Natural killer cell (primary cell): ENCODE results near the gene SKAP1. TPM values are rescaled to one million over a fixed set of nuclear protein-coding genes. Genes with fewer than 3 reads are reported as not detected.
A peak's percentile ranks its signal among the peaks of the same experiment; 100 is the strongest.
"Not testable (repeated sequence)": the region's sequence is repeated elsewhere in the genome, so short reads cannot be mapped to it uniquely, and the experiment has no call there.

ENCODE experiments used
- ATAC-seq, 3 donors: fragments of 150-1000 bp in 2 of 3; fragments of 200-7000 bp in 1 of 3; cut with Tn5 transposase; 1 replicate in 1 of 3; 2 replicates in 2 of 3; pipeline ENCODE4 v1.10.0; 2021; ENCODE audit warnings: mild to moderate bottlenecking in 2 of 3, moderate library complexity in 2 of 3
- DNase-seq, 2 donors: peaks; one replicate each; pipeline versions ENCODE4 v3.0.0 to v3.0.0-alpha.2; 2013 to 2021; ENCODE audit warnings: mixed read lengths in 1 of 2
- H3K27ac ChIP-seq: one replicate; pipeline ENCODE4 v1.5.1; 2013; ENCODE audit warnings: mild to moderate bottlenecking, low read length
- H3K27me3 ChIP-seq: one replicate; pipeline ENCODE4 v1.6.1; 2013; ENCODE audit warnings: low read length; ENCODE audit not compliant: control insufficient read depth, insufficient read depth
- H3K36me3 ChIP-seq: one replicate; pipeline ENCODE4 v1.6.1; 2013; ENCODE audit warnings: low read length; ENCODE audit not compliant: control insufficient read depth, insufficient read depth
- H3K4me1 ChIP-seq: one replicate; pipeline ENCODE4 v1.6.1; 2013; ENCODE audit warnings: low read length; ENCODE audit not compliant: control insufficient read depth, insufficient read depth
- H3K4me3 ChIP-seq: one replicate; pipeline ENCODE4 v1.5.1; 2013; ENCODE audit warnings: low read length
- H3K9me3 ChIP-seq: one replicate; pipeline ENCODE4 v1.6.1; 2013; ENCODE audit warnings: low read length; ENCODE audit not compliant: control insufficient read depth, insufficient read depth
- H3K27ac Mint-ChIP-seq, 2 donors: one replicate each; pipeline ENCODE4 v1.8.0; 2022; ENCODE audit warnings: mild to moderate bottlenecking in 2 of 2, mixed read lengths in 2 of 2, moderate library complexity in 1 of 2
- H3K27me3 Mint-ChIP-seq, 2 donors: one replicate each; pipeline ENCODE4 v1.8.0; 2022; ENCODE audit warnings: low read depth in 2 of 2, mixed read lengths in 2 of 2
- H3K36me3 Mint-ChIP-seq: one replicate; pipeline ENCODE4 v1.8.0; 2022; ENCODE audit warnings: mixed read lengths
- H3K4me1 Mint-ChIP-seq, 2 donors: one replicate each; pipeline ENCODE4 v1.8.0; 2022; ENCODE audit warnings: mixed read lengths in 2 of 2
- H3K4me3 Mint-ChIP-seq: one replicate; pipeline ENCODE4 v1.8.0; 2022; ENCODE audit warnings: mild to moderate bottlenecking, moderate library complexity, mixed read lengths
- H3K9me3 Mint-ChIP-seq, 2 donors: one replicate each; pipeline ENCODE4 v1.8.0; 2022; ENCODE audit warnings: mixed read lengths in 2 of 2
- WGBS: methylation state at CpG from one replicate; pipeline ENCODE4 v1.1.7; 2013; ENCODE audit warnings: missing lambda C conversion rate; ENCODE audit not compliant: insufficient coverage; 5-methylcytosine and 5-hydroxymethylcytosine counted together
- intact Hi-C: fragments of 100-400 bp; cut with micrococcal nuclease; formaldehyde crosslinking; loops from one replicate; pipeline ENCODE4 v1.14.2; 2022
- total RNA-seq, 4 donors: library from RNA; stranded (reverse); fragments of 120-200 nt in 1 of 4; gene quantifications; one replicate each; pipeline versions ENCODE4 v1.2.3 to v1.2.4, GENCODE V29; 2013 to 2022
- TF ChIP-seq, protein P1 (sequence below): fragments of 200-600 bp; IDR thresholded peaks from one replicate; pipeline ENCODE4 v1.8.0; 2022; ENCODE audit warnings: antibody characterized with exemption

SKAP1 gene
- total RNA-seq, 3 donors from 2014 or later (not counting 1 experiment from before 2014, with no cell fraction given), result 168 to 227 (median 190) TPM

DNA sequence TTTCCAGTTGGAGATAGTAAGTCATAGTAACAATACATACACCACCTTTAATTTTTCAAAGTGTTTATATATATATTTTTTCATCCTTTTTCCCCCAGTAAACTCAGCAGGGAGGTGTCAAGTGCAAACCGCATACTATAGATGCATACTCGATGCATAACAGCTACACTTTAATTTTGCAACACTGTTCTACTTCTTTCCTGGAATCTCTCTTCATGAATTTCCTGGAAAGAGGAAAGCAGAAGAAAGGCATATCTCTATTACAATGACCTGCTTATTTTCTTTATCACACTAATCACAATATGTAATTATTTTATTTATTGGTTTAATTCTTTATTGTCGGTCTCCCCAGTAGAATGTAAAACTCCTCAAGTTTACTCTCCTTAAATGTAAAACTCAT is 182.4 kb downstream of the SKAP1 start:
- ATAC-seq, result no peak
- no peaks in the 10 kb centered on the region for H3K36me3 Mint-ChIP-seq
- Histone ChIP-seq H3K4me1 (no peaks in the 10 kb centered on the region), H3K9me3 (no peaks in the 10 kb centered on the region), H3K36me3 (peaks cover 11% of the 10 kb centered on the region), H3K27ac (no peak overlapping the region), H3K27me3 (no peaks in the 10 kb centered on the region), H3K4me3 (no peak overlapping the region)
- WGBS, result 85% methylated on average over 2 of the region's 3 CpGs
- intact Hi-C loops, result no loop called here
- H3K4me3 Mint-ChIP-seq, result no peak overlapping the region
- TF ChIP-seq, protein P1, sequence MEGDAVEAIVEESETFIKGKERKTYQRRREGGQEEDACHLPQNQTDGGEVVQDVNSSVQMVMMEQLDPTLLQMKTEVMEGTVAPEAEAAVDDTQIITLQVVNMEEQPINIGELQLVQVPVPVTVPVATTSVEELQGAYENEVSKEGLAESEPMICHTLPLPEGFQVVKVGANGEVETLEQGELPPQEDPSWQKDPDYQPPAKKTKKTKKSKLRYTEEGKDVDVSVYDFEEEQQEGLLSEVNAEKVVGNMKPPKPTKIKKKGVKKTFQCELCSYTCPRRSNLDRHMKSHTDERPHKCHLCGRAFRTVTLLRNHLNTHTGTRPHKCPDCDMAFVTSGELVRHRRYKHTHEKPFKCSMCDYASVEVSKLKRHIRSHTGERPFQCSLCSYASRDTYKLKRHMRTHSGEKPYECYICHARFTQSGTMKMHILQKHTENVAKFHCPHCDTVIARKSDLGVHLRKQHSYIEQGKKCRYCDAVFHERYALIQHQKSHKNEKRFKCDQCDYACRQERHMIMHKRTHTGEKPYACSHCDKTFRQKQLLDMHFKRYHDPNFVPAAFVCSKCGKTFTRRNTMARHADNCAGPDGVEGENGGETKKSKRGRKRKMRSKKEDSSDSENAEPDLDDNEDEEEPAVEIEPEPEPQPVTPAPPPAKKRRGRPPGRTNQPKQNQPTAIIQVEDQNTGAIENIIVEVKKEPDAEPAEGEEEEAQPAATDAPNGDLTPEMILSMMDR, result no peak
- peaks cover 42 to 43% of the 10 kb centered on the region in 2 donors for H3K4me1 Mint-ChIP-seq
- H3K9me3 Mint-ChIP-seq, result no peaks in the 10 kb centered on the region
- H3K27me3 Mint-ChIP-seq, result no peaks in the 10 kb centered on the region
- H3K27ac Mint-ChIP-seq, result no peak overlapping the region
- DNase-seq, result no peak

DNA sequence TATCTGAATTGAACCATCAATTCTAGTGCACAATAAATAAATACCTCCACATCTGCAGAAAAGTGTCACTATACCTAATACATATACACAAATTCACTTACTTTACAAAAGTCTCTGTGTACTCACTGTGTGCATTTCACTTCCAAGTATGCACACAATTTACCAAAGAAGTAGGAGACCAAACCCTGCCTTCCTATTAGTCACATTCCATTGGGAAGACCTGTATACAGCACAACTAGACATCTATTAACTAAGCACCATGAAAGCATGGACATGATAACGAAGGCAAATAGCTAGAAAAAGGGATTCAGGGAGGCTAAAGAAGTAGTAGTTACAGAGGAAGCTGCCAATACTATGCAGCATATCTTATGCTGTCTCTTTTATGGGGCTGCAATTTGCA is 183.0 kb downstream of the SKAP1 start:
- Mint-ChIP-seq H3K27ac (peak overlapping the region; percentile 17 to 83), H3K9me3 (no peaks in the 10 kb centered on the region), H3K4me1 (peaks cover 46 to 48% of the 10 kb centered on the region in 2 donors), H3K4me3 (no peak overlapping the region), H3K36me3 (no peaks in the 10 kb centered on the region), H3K27me3 (no peaks in the 10 kb centered on the region)
- ATAC-seq, result no peak
- Histone ChIP-seq H3K27me3 (no peaks in the 10 kb centered on the region), H3K27ac (no peak overlapping the region), H3K9me3 (no peaks in the 10 kb centered on the region), H3K4me3 (no peak overlapping the region), H3K36me3 (peaks cover 11% of the 10 kb centered on the region), H3K4me1 (peaks cover 2% of the 10 kb centered on the region)
- TF ChIP-seq, protein P1, result no peak
- no CpG with 5 or more reads among the region's 1 CpG for WGBS
- DNase-seq, result no peak
- intact Hi-C loops, result no loop called here

DNA sequence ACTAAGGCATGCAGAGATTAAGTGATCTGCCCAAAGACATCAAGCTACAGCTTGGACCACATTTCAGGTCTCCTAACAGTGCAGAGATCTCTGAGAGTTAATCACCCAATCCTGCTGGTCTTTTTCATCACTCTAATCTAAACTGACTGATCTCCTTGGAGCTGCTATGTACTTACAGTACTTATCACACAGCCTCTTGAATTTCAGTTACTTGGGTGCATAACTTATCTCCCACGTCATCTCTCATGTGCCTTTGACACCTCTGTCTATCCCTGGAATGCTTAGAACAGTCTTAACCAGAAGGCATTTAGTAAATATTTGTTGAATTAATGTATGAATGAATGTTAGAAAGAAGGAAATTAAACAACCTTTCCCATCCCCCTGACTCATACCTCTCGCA is 183.4 kb downstream of the SKAP1 start:
- Histone ChIP-seq H3K9me3 (no peaks in the 10 kb centered on the region), H3K27me3 (no peaks in the 10 kb centered on the region), H3K4me1 (peaks cover 3% of the 10 kb centered on the region), H3K27ac (no peak overlapping the region), H3K4me3 (no peak overlapping the region), H3K36me3 (peaks cover 11% of the 10 kb centered on the region)
- 93% methylated on average over 2 of the region's 2 CpGs for WGBS
- no peak overlapping the region for H3K4me3 Mint-ChIP-seq
- ATAC-seq (no peak), DNase-seq (no peak)
- no peaks in the 10 kb centered on the region for H3K27me3 Mint-ChIP-seq
- no peaks in the 10 kb centered on the region for H3K36me3 Mint-ChIP-seq
- peak overlapping the region; percentile 17 to 83 for H3K27ac Mint-ChIP-seq
- TF ChIP-seq, protein P1, result no peak
- peaks cover 47 to 51% of the 10 kb centered on the region in 2 donors for H3K4me1 Mint-ChIP-seq
- intact Hi-C loops, result no loop called here
- H3K9me3 Mint-ChIP-seq, result no peaks in the 10 kb centered on the region

DNA sequence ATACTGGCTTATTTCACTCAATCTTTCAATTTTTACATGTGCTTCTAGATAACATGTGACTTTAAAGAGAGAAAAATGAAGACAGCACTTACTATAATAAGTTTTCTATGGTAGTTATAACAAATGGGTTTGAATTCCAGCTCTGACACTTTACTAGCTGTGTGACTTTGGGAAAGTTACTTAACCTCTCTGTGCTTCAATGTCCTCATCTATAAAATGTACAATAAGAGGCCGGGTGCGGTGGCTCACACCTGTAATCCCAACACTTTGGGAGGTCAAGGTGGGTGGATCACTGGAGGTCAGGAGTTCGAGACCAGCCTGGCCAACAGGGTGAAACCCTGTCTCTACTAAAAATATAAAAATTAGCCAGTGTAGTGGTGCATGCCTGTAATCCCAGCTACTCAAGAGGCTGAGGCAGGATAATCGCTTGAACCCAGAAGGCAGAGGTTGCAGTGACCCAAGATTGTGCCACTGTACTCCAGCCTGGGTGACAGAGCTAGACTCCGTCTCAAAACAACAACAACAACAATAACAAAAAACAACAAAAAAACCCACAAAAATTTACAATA is 184.5 kb downstream of the SKAP1 start:
- Mint-ChIP-seq H3K27ac (peak overlapping the region; percentile 56 to 83), H3K4me1 (peaks cover 58 to 61% of the 10 kb centered on the region in 2 donors)
- H3K27me3 ChIP-seq, H3K36me3 Mint-ChIP-seq, intact Hi-C loops, H3K4me3 Mint-ChIP-seq, H3K9me3 Mint-ChIP-seq, H3K4me3 ChIP-seq, H3K27me3 Mint-ChIP-seq, DNase-seq, ATAC-seq, H3K9me3 ChIP-seq, H3K27ac ChIP-seq: not testable (repeated sequence)
- H3K4me1 ChIP-seq, result peaks cover 11% of the 10 kb centered on the region
- WGBS, result 97% methylated on average over 5 of the region's 5 CpGs
- H3K36me3 ChIP-seq, result peaks cover 11% of the 10 kb centered on the region
